SH-SY5Y (cell line): ENCODE measurements around the gene DRC3.

Experiments
- GATA2 ChIP-seq: IDR thresholded peaks from 2 replicates; pipeline ENCODE4 v1.6.1; 2011; ENCODE audit warnings: mild to moderate bottlenecking, low read depth, low read length
- GATA3 ChIP-seq: IDR thresholded peaks from 2 replicates; pipeline ENCODE4 v1.6.1; 2011; ENCODE audit warnings: low read depth, mild to moderate bottlenecking, low read length, moderate library complexity

- no peak for TF ChIP-seq GATA2
- no peak for TF ChIP-seq GATA3
These were observed 82.9 kb downstream of the DRC3 start for GRCh38 chr17:18055597-18055996.
